Measurements from ENCODE around the gene PACSIN1.

- TF ChIP-seq CTCF (IDR thresholded peaks at IDR 0.05; ENCODE audit: poor library complexity, severe bottlenecking): no peak
- no peak for TF ChIP-seq POLR2AphosphoS5 (IDR thresholded peaks at IDR 0.05)
- no peak for TF ChIP-seq EZH2 (IDR thresholded peaks at IDR 0.05; ENCODE audit: borderline replicate concordance, insufficient read depth, low read length, poor library complexity, severe bottlenecking)
- TF ChIP-seq EP300 (conservative IDR thresholded peaks at IDR 0.05; ENCODE audit: poor library complexity, severe bottlenecking): no peak
- no peak for TF ChIP-seq SMC3 (conservative IDR thresholded peaks at IDR 0.05; ENCODE audit: poor library complexity)
- TF ChIP-seq MXI1 (conservative IDR thresholded peaks at IDR 0.05; ENCODE audit: poor library complexity, severe bottlenecking): no peak
- no peak for TF ChIP-seq TAF1 (IDR thresholded peaks at IDR 0.05; ENCODE audit: low read depth)
Measured at GRCh38 chr6:34451192-34451591, 14.7 kb upstream of the PACSIN1 start.
